Pancreas (tissue), 10 donors: ENCODE results near the gene LRRD1. TPM values are rescaled to one million over a fixed set of nuclear protein-coding genes. Genes with fewer than 3 reads are reported as not detected.

Experiments
- ATAC-seq, 4 donors: fragments of 200-7000 bp; cut with Tn5 transposase; one replicate each; pipeline versions ENCODE4 v1.8.0 to v1.9.1; 2020; ENCODE audit warnings: mild to moderate bottlenecking in 4 of 4, moderate library complexity in 4 of 4
- DNase-seq, 6 donors: peaks; one replicate each; pipeline ENCODE4 v3.0.0-alpha.2; 2020
- FAIRE-seq: peaks from 2 replicates; lab custom pipeline; 2012; peaks lifted over from hg19 to GRCh38; lab: Jason Lieb, UNC
- H3K27ac ChIP-seq, 4 donors: fragments of 200-600 bp; sonication (generic); 1 replicate in 3 of 4; 2 replicates in 1 of 4; pipeline versions ENCODE4 v1.5.0 to v1.8.0; 2020
- H3K27me3 ChIP-seq, 4 donors: fragments of 200-600 bp; one replicate each; pipeline ENCODE4 v1.8.0; 2021
- H3K36me3 ChIP-seq, 3 donors: fragments of 200-600 bp; sonication (generic) in 1 of 3; one replicate each; pipeline versions ENCODE4 v1.5.0 to v1.8.0; 2020 to 2021
- H3K4me1 ChIP-seq, 3 donors: fragments of 200-600 bp; one replicate each; pipeline ENCODE4 v1.8.0; 2021
- H3K4me3 ChIP-seq, 4 donors: fragments of 200-600 bp; sonication (generic) in 2 of 4; one replicate each; pipeline versions ENCODE4 v1.5.0 to v1.8.0; 2020 to 2021
- H3K9me3 ChIP-seq, 4 donors: fragments of 200-600 bp; one replicate each; pipeline ENCODE4 v1.8.0; 2021
- WGBS, 2 donors: extraction: QIAGEN DNeasy Blood & Tissue Kit; methylation state at CpG; one replicate each; pipeline ENCODE4 v1.1.7; 2013; 5-methylcytosine and 5-hydroxymethylcytosine counted together
- intact Hi-C, 3 donors: fragments of 100-400 bp; cut with DNase I; formaldehyde crosslinking; loops; one replicate each; pipeline versions ENCODE4 v1.11.1 to v1.14.2; 2022
- polyA plus RNA-seq, 2 donors: library from polyadenylated mRNA; stranded (reverse); fragments of 200-250 nt; gene quantifications; one replicate each; pipeline ENCODE4 v1.2.3, GENCODE V29; 2013
- total RNA-seq, 6 donors: library from RNA; stranded (reverse); fragmentation: NEBNext Ultra II Directional in 4 of 6; extraction: Animal tissue kit (Norgen Biotek cat#: 25700) in 4 of 6; gene quantifications; one replicate each; pipeline versions ENCODE4 v1.2.1 to v1.2.4, GENCODE V29; 2021 to 2023
- TF ChIP-seq, protein P1 (sequence below), 4 donors: fragments of 200-600 bp; sonication (generic) in 3 of 4; IDR thresholded peaks; one replicate each; pipeline versions ENCODE4 v1.5.0 to v1.8.0; 2021; ENCODE audit warnings: antibody characterized with exemption in 4 of 4
- donor health status: healthy with polysubstance abuse.
- donor health status: DM: no; HTN: no; CAD: no; lungs with moderate emphysema.
- donor health status: DM: no; HTN: no; CAD: no.
- donor health status: control.
- donor health status: control.
- donor health status: Bipolar disorder and iron deficiency.
- donor health status: DM: yes; HTN: yes; CAD: no.
- donor health status: DM: no; HTN: no; CAD: no.
- donor health status: DM: no; HTN: no; CAD: no.
- donor health status: DM: yes; HTN: yes; CAD: no.

The LRRD1 gene
- total and polyA plus RNA-seq, 8 donors, result 0.02 TPM; not detected in 7

DNA sequence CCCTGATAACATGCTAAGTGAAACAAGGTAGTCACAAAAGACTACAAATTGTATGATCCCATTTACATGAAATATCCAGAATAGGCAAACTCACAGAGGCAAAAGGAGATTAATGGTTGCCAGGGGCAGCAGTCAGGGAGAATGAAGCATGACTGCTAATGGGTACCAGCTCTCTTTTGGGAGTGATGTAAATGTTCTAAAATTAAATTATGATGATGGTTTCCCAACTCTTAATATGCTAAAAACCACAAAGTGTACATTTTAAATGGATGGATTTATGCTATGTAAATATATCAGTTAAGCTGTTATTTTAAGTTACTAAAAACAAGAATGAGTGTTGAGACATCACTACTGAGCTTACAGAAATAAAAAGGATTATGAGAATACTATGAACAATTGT, 57.3 kb downstream of the LRRD1 start:
- peaks cover 6 to 23% (median 16%) of the 10 kb centered on the region in 3 donors for H3K36me3 ChIP-seq
- no peak overlapping the region for H3K27ac ChIP-seq
- FAIRE-seq (no peak), ATAC-seq (no peak), DNase-seq (no peak)
- H3K27me3 ChIP-seq, result no peaks in the 10 kb centered on the region
- no peaks in the 10 kb centered on the region for H3K9me3 ChIP-seq
- intact Hi-C loops, result no loop called here
- no peak overlapping the region for H3K4me3 ChIP-seq
- H3K4me1 ChIP-seq, result no peaks in the 10 kb centered on the region
- TF ChIP-seq, protein P1, sequence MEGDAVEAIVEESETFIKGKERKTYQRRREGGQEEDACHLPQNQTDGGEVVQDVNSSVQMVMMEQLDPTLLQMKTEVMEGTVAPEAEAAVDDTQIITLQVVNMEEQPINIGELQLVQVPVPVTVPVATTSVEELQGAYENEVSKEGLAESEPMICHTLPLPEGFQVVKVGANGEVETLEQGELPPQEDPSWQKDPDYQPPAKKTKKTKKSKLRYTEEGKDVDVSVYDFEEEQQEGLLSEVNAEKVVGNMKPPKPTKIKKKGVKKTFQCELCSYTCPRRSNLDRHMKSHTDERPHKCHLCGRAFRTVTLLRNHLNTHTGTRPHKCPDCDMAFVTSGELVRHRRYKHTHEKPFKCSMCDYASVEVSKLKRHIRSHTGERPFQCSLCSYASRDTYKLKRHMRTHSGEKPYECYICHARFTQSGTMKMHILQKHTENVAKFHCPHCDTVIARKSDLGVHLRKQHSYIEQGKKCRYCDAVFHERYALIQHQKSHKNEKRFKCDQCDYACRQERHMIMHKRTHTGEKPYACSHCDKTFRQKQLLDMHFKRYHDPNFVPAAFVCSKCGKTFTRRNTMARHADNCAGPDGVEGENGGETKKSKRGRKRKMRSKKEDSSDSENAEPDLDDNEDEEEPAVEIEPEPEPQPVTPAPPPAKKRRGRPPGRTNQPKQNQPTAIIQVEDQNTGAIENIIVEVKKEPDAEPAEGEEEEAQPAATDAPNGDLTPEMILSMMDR (IDR thresholded peaks at IDR 0.05), result no peak

DNA sequence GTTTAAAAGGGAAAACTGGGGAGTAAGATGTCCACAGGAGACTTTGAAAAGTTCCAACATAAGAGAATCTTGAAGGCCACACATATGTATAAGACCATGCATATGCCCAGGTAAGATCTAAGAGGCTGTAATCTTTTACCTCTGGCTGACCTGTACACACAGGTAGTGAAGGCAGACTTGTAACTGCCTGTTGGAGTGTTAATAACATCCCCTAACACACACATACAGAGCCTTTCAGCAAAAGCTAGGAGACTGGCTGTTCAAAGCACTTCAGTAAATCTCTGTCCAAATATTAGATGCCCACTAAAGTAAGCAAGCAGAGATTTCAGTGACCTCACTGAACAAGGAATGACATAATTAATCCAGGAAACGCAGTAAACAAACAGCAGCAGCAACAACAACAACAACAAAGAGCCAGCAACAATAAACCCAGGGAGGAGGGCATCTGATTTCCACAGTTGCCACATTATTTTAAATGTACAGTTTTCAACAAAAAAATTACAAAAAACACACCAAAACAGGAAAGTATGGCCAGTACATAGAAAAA, 59.7 kb downstream of the LRRD1 start:
- H3K9me3 ChIP-seq, result no peaks in the 10 kb centered on the region
- TF ChIP-seq, protein P1 (IDR thresholded peaks at IDR 0.05), result no peak
- H3K4me1 ChIP-seq, result no peaks in the 10 kb centered on the region
- intact Hi-C loops, result no loop called here
- peaks cover 6 to 17% (median 11%) of the 10 kb centered on the region in 3 donors for H3K36me3 ChIP-seq
- ATAC-seq, result peak in 2 of 4 donors; percentile 60 to 75
- no peak for DNase-seq
- no peak for FAIRE-seq
- no peaks in the 10 kb centered on the region for H3K27me3 ChIP-seq
- H3K4me3 ChIP-seq, result no peak overlapping the region
- H3K27ac ChIP-seq, result no peak overlapping the region
- WGBS, 2 donors, result 91 to 100% methylated on average over 1 of the region's 1 CpG

DNA sequence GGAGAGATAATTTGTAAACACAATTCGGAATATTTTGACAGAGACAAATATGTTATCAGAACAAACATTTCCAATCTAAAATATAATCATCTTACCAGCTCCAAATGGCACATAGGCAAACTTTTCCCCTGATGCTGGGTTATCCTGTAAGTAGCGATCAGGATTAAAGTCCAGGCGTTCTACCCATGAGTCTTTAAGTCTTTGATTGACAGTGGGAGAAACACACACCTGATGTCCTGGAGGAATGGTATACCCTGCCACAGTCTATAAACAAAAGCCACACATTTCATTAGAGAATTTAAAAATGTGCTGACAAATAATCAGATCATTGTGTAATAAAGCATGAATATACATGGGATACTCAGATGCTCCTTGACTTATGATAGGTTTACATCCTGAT, 62.0 kb downstream of the LRRD1 start:
- Histone ChIP-seq H3K4me1 (no peaks in the 10 kb centered on the region), H3K4me3 (no peak overlapping the region), H3K27me3 (no peaks in the 10 kb centered on the region), H3K36me3 (peaks cover 0 to 8% (median 4%) of the 10 kb centered on the region in 3 donors), H3K27ac (no peak overlapping the region), H3K9me3 (no peaks in the 10 kb centered on the region)
- no peak for FAIRE-seq
- TF ChIP-seq, protein P1 (IDR thresholded peaks at IDR 0.05), result no peak
- ATAC-seq, result peak; percentile 52 to 88 (median 74)
- 43 to 45% methylated on average over 3 of the region's 3 CpGs for WGBS, 2 donors
- no peak for DNase-seq
- intact Hi-C loops, result no loop called here

- intact Hi-C loops, result no loop called here
- no peak for DNase-seq
- Histone ChIP-seq H3K36me3 (no peaks in the 10 kb centered on the region), H3K4me3 (no peak overlapping the region), H3K27me3 (no peaks in the 10 kb centered on the region), H3K27ac (no peak overlapping the region), H3K9me3 (no peaks in the 10 kb centered on the region), H3K4me1 (no peaks in the 10 kb centered on the region)
- ATAC-seq, result no peak
- 88 to 91% methylated on average over 5 of the region's 5 CpGs for WGBS, 2 donors
- FAIRE-seq, result no peak
- TF ChIP-seq, protein P1 (IDR thresholded peaks at IDR 0.05), result no peak
Observed at GRCh38 chr7:92115821-92116220, 63.1 kb downstream of the LRRD1 start.

GRCh38 chr7:92110857-92111256, 68.1 kb downstream of the LRRD1 start:
- 60 to 65% methylated on average over 2 of the region's 2 CpGs for WGBS, 2 donors
- no peak for FAIRE-seq
- no peak overlapping the region for H3K27ac ChIP-seq
- no peaks in the 10 kb centered on the region for H3K4me1 ChIP-seq
- peaks cover 0 to 17% (median 3%) of the 10 kb centered on the region in 3 donors for H3K36me3 ChIP-seq
- no peaks in the 10 kb centered on the region for H3K27me3 ChIP-seq
- H3K4me3 ChIP-seq, result no peak overlapping the region
- TF ChIP-seq, protein P1 (IDR thresholded peaks at IDR 0.05), result no peak
- ATAC-seq, result no peak
- no peak for DNase-seq
- H3K9me3 ChIP-seq, result no peaks in the 10 kb centered on the region
- intact Hi-C loops, result no loop called here
